Caki2 (cell line): ENCODE measurements around the gene SNX33. TPM values are rescaled to one million over a fixed set of nuclear protein-coding genes. Genes with fewer than 3 reads are reported as not detected.
"Not testable (repeated sequence)": the region's sequence is repeated elsewhere in the genome, so short reads cannot be mapped to it uniquely, and the experiment has no call there.

Experiments
- DNase-seq: peaks from one replicate; pipeline ENCODE4 v3.0.0-alpha.2; 2015; ENCODE audit warnings: low read depth
- in situ Hi-C: cut with HindIII; loops from 2 replicates; pipeline ENCODE4 v1.10.0; 2016; ENCODE audit warnings: low sequenced_read_pairs, low pct_unique_long_range_greater_than_20kb, mixed read lengths
- total RNA-seq: library from RNA; depleted of rRNA; stranded (reverse); fragments of >200 nt; shearing (Covaris generic); gene quantifications from 2 replicates; pipeline ENCODE4 v1.2.3, GENCODE V29; 2014; ENCODE audit warnings: low replicate concordance; rRNA removed

Gene SNX33
- 9.0 and 10.2 TPM in 2 replicates for total RNA-seq

- peak; percentile 67 for DNase-seq
- in situ Hi-C loops: no loop called here
Measured at GRCh38 chr15:75647370-75648155, at the start of gene SNX33. Gene SNX33, plus strand, starts transcription at chr15:75647912. Its CDS starts 1,191 bp downstream, at chr15:75649103.

- in situ Hi-C loops: loop anchor here (10.0 kb wide), 1 partner anchor 154 kb away; no protein-coding TSS in a partner anchor
- DNase-seq: no peak
Measured at GRCh38 chr15:75598361-75598760, 49.4 kb upstream of the SNX33 start.

- in situ Hi-C loops: loop anchor here (10.0 kb wide), 1 partner anchor 155 kb away; no protein-coding TSS in a partner anchor
- DNase-seq: no peak
Measured at GRCh38 chr15:75599401-75599800, 48.3 kb upstream of the SNX33 start.

- in situ Hi-C loops: no loop called here
- DNase-seq: no peak
Measured at GRCh38 chr15:75606026-75606425, 41.7 kb upstream of the SNX33 start.

GRCh38 chr15:75606711-75607699, 40.7 kb upstream of the SNX33 start:
- no peak for DNase-seq
- in situ Hi-C loops: no loop called here

GRCh38 chr15:75616766-75617165, 30.9 kb upstream of the SNX33 start:
- DNase-seq: no peak
- in situ Hi-C loops: no loop called here

GRCh38 chr15:75620058-75620820, 27.5 kb upstream of the SNX33 start:
- in situ Hi-C loops: no loop called here
- no peak for DNase-seq

GRCh38 chr15:75620841-75621391, 26.8 kb upstream of the SNX33 start:
- in situ Hi-C loops: no loop called here
- DNase-seq: no peak

GRCh38 chr15:75622505-75622904, 25.2 kb upstream of the SNX33 start:
- DNase-seq: no peak
- in situ Hi-C loops: no loop called here

- in situ Hi-C loops: no loop called here
- peak; percentile 93 for DNase-seq
Measured at GRCh38 chr15:75625542-75626347, 22.0 kb upstream of the SNX33 start, which contains the start of gene SNUPN. Gene SNUPN, minus strand, starts transcription at chr15:75625725. Its CDS starts 4,674 bp downstream, at chr15:75621051.

GRCh38 chr15:75631935-75632334, 15.8 kb upstream of the SNX33 start:
- DNase-seq: no peak
- in situ Hi-C loops: no loop called here

GRCh38 chr15:75633922-75634321, 13.8 kb upstream of the SNX33 start:
- in situ Hi-C loops, DNase-seq: not testable (repeated sequence)

GRCh38 chr15:75636026-75636425, 11.7 kb upstream of the SNX33 start:
- in situ Hi-C loops: no loop called here
- no peak for DNase-seq

- DNase-seq: no peak
- in situ Hi-C loops: no loop called here
Measured at GRCh38 chr15:75637245-75638009, 10.3 kb upstream of the SNX33 start.

- no peak for DNase-seq
- in situ Hi-C loops: no loop called here
Measured at GRCh38 chr15:75639191-75639708, 8.5 kb upstream of the SNX33 start.
